A673 (cell line): ENCODE results near the gene DDX41. TPM values are rescaled to one million over a fixed set of nuclear protein-coding genes. Genes with fewer than 3 reads are reported as not detected.

Source experiments
- BruUV-seq: library from RNA; stranded (reverse); fragments of 400-500 nt; replicated peaks from 2 replicates; lab custom pipeline; 2021; lab: Mats Ljungman, UMichigan
- CTCF ChIA-PET: fragments of 300-600 bp; sonication (Branson Sonifier 250); formaldehyde crosslinking; loops from one replicate; lab custom pipeline; 2022; ENCODE audit warnings: antibody characterized with exemption; lab: Charles Lee
- POLR2A ChIA-PET: fragments of 300-600 bp; sonication (Branson Sonifier 250); formaldehyde crosslinking; loops from one replicate; lab custom pipeline; 2022; ENCODE audit warnings: antibody characterized with exemption; ENCODE audit not compliant: low non-redundant PET; lab: Charles Lee
- DNase-seq: peaks from one replicate; pipeline ENCODE4 v3.0.0-alpha.2; 2015; ENCODE audit warnings: low spot score
- H3K27ac ChIP-seq: fragments of 200-600 bp; sonication (generic); 2 replicates; pipeline ENCODE4 v1.5.1; 2016; ENCODE audit warnings: mixed run types, low read depth, mild to moderate bottlenecking, mixed read lengths, antibody characterized with exemption, low read length; ENCODE audit not compliant: poor library complexity, severe bottlenecking
- H3K27me3 ChIP-seq: fragments of 200-600 bp; sonication (generic); replicated peaks from 2 replicates; pipeline ENCODE4 v1.6.1; 2017; ENCODE audit warnings: mixed run types, low read depth, mild to moderate bottlenecking, mixed read lengths, antibody characterized with exemption, low read length; ENCODE audit not compliant: insufficient read depth, poor library complexity
- H3K36me3 ChIP-seq: fragments of 200-600 bp; sonication (generic); 2 replicates; pipeline ENCODE4 v1.6.1; 2016; ENCODE audit warnings: mixed run types, mild to moderate bottlenecking, mixed read lengths, antibody characterized with exemption, low read length; ENCODE audit not compliant: insufficient read depth, poor library complexity, severe bottlenecking
- H3K4me1 ChIP-seq: fragments of 200-600 bp; sonication (generic); 2 replicates; pipeline ENCODE4 v1.6.1; 2017; ENCODE audit warnings: mixed run types, mild to moderate bottlenecking, mixed read lengths, antibody characterized with exemption, low read length; ENCODE audit not compliant: insufficient read depth, poor library complexity, severe bottlenecking
- H3K4me3 ChIP-seq: fragments of 200-600 bp; sonication (generic); 2 replicates; pipeline ENCODE4 v1.5.1; 2016; ENCODE audit warnings: low read depth, mixed run types, mild to moderate bottlenecking, mixed read lengths, low read length; ENCODE audit not compliant: poor library complexity, severe bottlenecking
- H3K9me3 ChIP-seq: fragments of 200-600 bp; sonication (generic); 2 replicates; pipeline ENCODE4 v1.6.1; 2016; ENCODE audit warnings: mixed run types, low read depth, mild to moderate bottlenecking, mixed read lengths, antibody characterized with exemption, low read length; ENCODE audit not compliant: poor library complexity, severe bottlenecking
- EZH2 ChIP-seq: fragments of 200-600 bp; sonication (generic); IDR thresholded peaks from 2 replicates; pipeline ENCODE4 v1.6.1; 2017; ENCODE audit warnings: borderline replicate concordance, low read depth, mild to moderate bottlenecking, mixed read lengths, antibody characterized with exemption, low read length; ENCODE audit not compliant: poor library complexity, severe bottlenecking
- intact Hi-C: fragments of 100-400 bp; cut with micrococcal nuclease; formaldehyde crosslinking; loops from one replicate; pipeline ENCODE4 v1.10.0; 2022; ENCODE audit not compliant: unreplicated experiment
- total RNA-seq: library from RNA; stranded (reverse); gene quantifications from 2 replicates; pipeline ENCODE4 v1.2.3, GENCODE V29; 2021
- TF ChIP-seq, protein P1 (sequence below): fragments of 300-800, 200-600 bp; sonication (generic); conservative IDR thresholded peaks from 2 replicates; pipeline ENCODE4 v1.5.1; 2017; ENCODE audit warnings: low read depth, mild to moderate bottlenecking, antibody characterized with exemption, low read length, moderate library complexity, mixed read lengths

DDX41 gene
- total RNA-seq, 1 experiment from 2014 or later = 82.3 TPM

DNA sequence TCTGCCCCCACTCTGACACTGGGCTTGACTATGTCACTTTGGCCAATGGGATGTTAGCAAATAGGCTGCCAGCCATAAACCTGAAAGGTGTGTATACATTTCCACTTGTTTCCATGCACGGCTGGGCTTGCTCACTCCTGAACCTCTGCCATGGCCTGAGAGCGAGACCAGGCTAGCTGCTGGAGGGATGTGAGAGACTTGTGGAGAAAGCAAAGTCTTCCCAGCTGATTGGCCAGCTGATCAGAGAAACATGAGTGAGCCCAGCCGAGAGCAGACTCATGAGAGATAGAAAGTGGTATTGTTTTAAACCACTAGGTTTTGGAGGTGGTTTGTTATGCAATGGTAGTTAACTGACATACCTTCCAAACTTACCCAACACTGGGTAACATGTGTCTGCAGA is 23.7 kb upstream of the DDX41 start:
- CTCF ChIA-PET = no interaction called here
- TF ChIP-seq, protein P1, sequence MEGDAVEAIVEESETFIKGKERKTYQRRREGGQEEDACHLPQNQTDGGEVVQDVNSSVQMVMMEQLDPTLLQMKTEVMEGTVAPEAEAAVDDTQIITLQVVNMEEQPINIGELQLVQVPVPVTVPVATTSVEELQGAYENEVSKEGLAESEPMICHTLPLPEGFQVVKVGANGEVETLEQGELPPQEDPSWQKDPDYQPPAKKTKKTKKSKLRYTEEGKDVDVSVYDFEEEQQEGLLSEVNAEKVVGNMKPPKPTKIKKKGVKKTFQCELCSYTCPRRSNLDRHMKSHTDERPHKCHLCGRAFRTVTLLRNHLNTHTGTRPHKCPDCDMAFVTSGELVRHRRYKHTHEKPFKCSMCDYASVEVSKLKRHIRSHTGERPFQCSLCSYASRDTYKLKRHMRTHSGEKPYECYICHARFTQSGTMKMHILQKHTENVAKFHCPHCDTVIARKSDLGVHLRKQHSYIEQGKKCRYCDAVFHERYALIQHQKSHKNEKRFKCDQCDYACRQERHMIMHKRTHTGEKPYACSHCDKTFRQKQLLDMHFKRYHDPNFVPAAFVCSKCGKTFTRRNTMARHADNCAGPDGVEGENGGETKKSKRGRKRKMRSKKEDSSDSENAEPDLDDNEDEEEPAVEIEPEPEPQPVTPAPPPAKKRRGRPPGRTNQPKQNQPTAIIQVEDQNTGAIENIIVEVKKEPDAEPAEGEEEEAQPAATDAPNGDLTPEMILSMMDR = no peak
- TF ChIP-seq EZH2 = no peak
- intact Hi-C loops = no loop called here
- Histone ChIP-seq H3K27me3 (no peaks in the 10 kb centered on the region), H3K9me3 (no peaks in the 10 kb centered on the region), H3K27ac (no peak overlapping the region), H3K4me1 (peaks cover 5% of the 10 kb centered on the region), H3K36me3 (peaks cover 25% of the 10 kb centered on the region), H3K4me3 (no peak overlapping the region)
- no TSS peak for BruUV-seq
- DNase-seq = no peak
- POLR2A ChIA-PET = no interaction called here

DNA sequence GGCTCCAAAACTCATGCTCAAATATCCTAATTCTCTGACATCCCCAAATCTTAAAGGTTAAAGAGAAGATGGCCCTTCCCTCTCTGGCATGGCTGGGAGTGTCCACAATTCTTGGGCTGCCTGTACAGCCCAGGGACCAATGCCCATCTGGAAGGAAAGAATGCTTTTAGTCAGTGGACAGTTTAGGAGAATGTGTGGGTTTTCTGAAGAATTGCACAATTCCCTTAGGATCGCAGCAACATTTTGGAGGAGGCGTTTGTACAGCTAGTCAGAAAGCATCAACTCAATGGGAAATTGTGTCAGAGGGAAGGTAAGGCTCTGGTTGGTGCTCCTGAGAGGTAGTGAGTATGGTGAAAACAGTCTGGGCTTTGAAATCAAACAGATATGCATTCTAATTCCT is 22.6 kb upstream of the DDX41 start:
- no peaks in the 10 kb centered on the region for H3K9me3 ChIP-seq
- BruUV-seq = no TSS peak
- no peak overlapping the region for H3K4me3 ChIP-seq
- H3K36me3 ChIP-seq = peaks cover 31% of the 10 kb centered on the region
- TF ChIP-seq EZH2 = no peak
- TF ChIP-seq, protein P1 = no peak
- DNase-seq = no peak
- no peaks in the 10 kb centered on the region for H3K27me3 ChIP-seq
- no peak overlapping the region for H3K27ac ChIP-seq
- CTCF ChIA-PET = no interaction called here
- intact Hi-C loops = no loop called here
- POLR2A ChIA-PET = no interaction called here
- H3K4me1 ChIP-seq = no peaks in the 10 kb centered on the region

- Histone ChIP-seq H3K36me3 (peaks cover 31% of the 10 kb centered on the region), H3K9me3 (no peaks in the 10 kb centered on the region), H3K4me3 (no peak overlapping the region), H3K27ac (no peak overlapping the region), H3K27me3 (no peaks in the 10 kb centered on the region), H3K4me1 (no peaks in the 10 kb centered on the region)
- TF ChIP-seq, protein P1 = no peak
- no peak for TF ChIP-seq EZH2
- BruUV-seq = no TSS peak
- DNase-seq = no peak
- intact Hi-C loops = no loop called here
- ChIA-PET POLR2A (no interaction called here), CTCF (no interaction called here)
Observed at GRCh38 chr5:177538876-177539275, 22.1 kb upstream of the DDX41 start.
